HEK293T (cell line): ENCODE results near the gene MYLK.
"Not testable (repeated sequence)": the region's sequence is repeated elsewhere in the genome, so short reads cannot be mapped to it uniquely, and the experiment has no call there.

Experiments used
- CTCF ChIA-PET: fragments of 350-600 bp; formaldehyde crosslinking; extraction: SDS; loops from one replicate; lab custom pipeline; 2021; ENCODE audit warnings: antibody characterized with exemption, inconsistent platforms; lab: Yijun Ruan, JAX
- POLR2A ChIA-PET: fragments of 350-600 bp; formaldehyde crosslinking; extraction: SDS; loops from one replicate; lab custom pipeline; 2020; ENCODE audit warnings: antibody characterized with exemption, inconsistent platforms; lab: Yijun Ruan, JAX
- DNase-seq: peaks from one replicate; pipeline ENCODE4 v3.0.0; 2012; ENCODE audit warnings: mixed read lengths; ENCODE audit errors: extremely low spot score
- ARNT ChIP-seq: fragments of 450-650 bp; IDR thresholded peaks from 2 replicates; pipeline ENCODE4 v1.6.1; 2017; ENCODE audit warnings: mild to moderate bottlenecking
- BHLHE40 ChIP-seq: fragments of 450-650 bp; IDR thresholded peaks from 2 replicates; pipeline ENCODE4 v1.6.1; 2016; ENCODE audit warnings: mild to moderate bottlenecking, moderate library complexity, borderline replicate concordance
- CTBP1 ChIP-seq: fragments of 450-650 bp; IDR thresholded peaks from 2 replicates; pipeline ENCODE4 v1.6.1; 2016; ENCODE audit warnings: borderline replicate concordance
- ELF4 ChIP-seq: fragments of 450-650 bp; IDR thresholded peaks from 2 replicates; pipeline ENCODE4 v1.6.1; 2017; ENCODE audit warnings: antibody characterized with exemption
- FOXA1 ChIP-seq: fragments of 450-650 bp; IDR thresholded peaks from 2 replicates; pipeline ENCODE4 v1.6.1; 2016; ENCODE audit warnings: mild to moderate bottlenecking
- FOXK2 ChIP-seq: fragments of 450-650 bp; IDR thresholded peaks from 2 replicates; pipeline ENCODE4 v1.6.1; 2016; ENCODE audit warnings: mild to moderate bottlenecking
- FOXM1 ChIP-seq: fragments of 450-650 bp; IDR thresholded peaks from 2 replicates; pipeline ENCODE4 v1.6.1; 2017; ENCODE audit warnings: mild to moderate bottlenecking, borderline replicate concordance
- HDGF ChIP-seq: fragments of 450-650 bp; IDR thresholded peaks from 2 replicates; pipeline ENCODE4 v1.6.1; 2017; ENCODE audit warnings: antibody characterized with exemption, borderline replicate concordance
- L3MBTL2 ChIP-seq: fragments of 450-650 bp; conservative IDR thresholded peaks from 2 replicates; pipeline ENCODE4 v1.6.1; 2016; ENCODE audit warnings: mild to moderate bottlenecking
- LEF1 ChIP-seq: fragments of 450-650 bp; IDR thresholded peaks from 2 replicates; pipeline ENCODE4 v1.6.1; 2017; ENCODE audit warnings: mild to moderate bottlenecking, borderline replicate concordance
- NFRKB ChIP-seq: fragments of 450-650 bp; IDR thresholded peaks from 2 replicates; pipeline ENCODE4 v1.6.1; 2016; ENCODE audit warnings: mild to moderate bottlenecking, moderate library complexity
- SP1 ChIP-seq: fragments of 450-650 bp; IDR thresholded peaks from 2 replicates; pipeline ENCODE4 v1.6.1; 2017
- SUZ12 ChIP-seq: fragments of 450-650 bp; IDR thresholded peaks from 2 replicates; pipeline ENCODE4 v1.6.1; 2016; ENCODE audit warnings: mild to moderate bottlenecking
- TARDBP ChIP-seq: fragments of 450-650 bp; IDR thresholded peaks from 2 replicates; pipeline ENCODE4 v1.6.1; 2016
- ZNF384 ChIP-seq: fragments of 450-650 bp; IDR thresholded peaks from 2 replicates; pipeline ENCODE4 v1.6.1; 2016
- TF ChIP-seq, protein P1 (sequence below): fragments of 450-650 bp; IDR thresholded peaks from 2 replicates; pipeline ENCODE4 v1.6.1; 2016

Gene MYLK

GRCh38 chr3:123606527-123606926, 277.6 kb downstream of the MYLK start:
- ChIA-PET POLR2A (no interaction called here), CTCF (interaction anchor here (0.6 to 0.7 kb wide), 3 partner anchors 36 to 405 kb away, joined by 3 read pairs; no protein-coding TSS in a partner anchor)
- no peak for DNase-seq
- no peak for TF ChIP-seq SP1
- no peak for TF ChIP-seq LEF1
- no peak for TF ChIP-seq NFRKB
- TF ChIP-seq ELF4 = no peak
- no peak for TF ChIP-seq BHLHE40
- TF ChIP-seq FOXM1 = no peak
- TF ChIP-seq SUZ12 = no peak
- no peak for TF ChIP-seq ARNT
- no peak for TF ChIP-seq TARDBP
- no peak for TF ChIP-seq FOXK2
- no peak for TF ChIP-seq CTBP1
- TF ChIP-seq L3MBTL2 = no peak
- TF ChIP-seq, protein P1, sequence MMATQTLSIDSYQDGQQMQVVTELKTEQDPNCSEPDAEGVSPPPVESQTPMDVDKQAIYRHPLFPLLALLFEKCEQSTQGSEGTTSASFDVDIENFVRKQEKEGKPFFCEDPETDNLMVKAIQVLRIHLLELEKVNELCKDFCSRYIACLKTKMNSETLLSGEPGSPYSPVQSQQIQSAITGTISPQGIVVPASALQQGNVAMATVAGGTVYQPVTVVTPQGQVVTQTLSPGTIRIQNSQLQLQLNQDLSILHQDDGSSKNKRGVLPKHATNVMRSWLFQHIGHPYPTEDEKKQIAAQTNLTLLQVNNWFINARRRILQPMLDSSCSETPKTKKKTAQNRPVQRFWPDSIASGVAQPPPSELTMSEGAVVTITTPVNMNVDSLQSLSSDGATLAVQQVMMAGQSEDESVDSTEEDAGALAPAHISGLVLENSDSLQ = no peak
- no peak for TF ChIP-seq ZNF384
- TF ChIP-seq FOXA1 = no peak
- TF ChIP-seq HDGF = no peak

DNA sequence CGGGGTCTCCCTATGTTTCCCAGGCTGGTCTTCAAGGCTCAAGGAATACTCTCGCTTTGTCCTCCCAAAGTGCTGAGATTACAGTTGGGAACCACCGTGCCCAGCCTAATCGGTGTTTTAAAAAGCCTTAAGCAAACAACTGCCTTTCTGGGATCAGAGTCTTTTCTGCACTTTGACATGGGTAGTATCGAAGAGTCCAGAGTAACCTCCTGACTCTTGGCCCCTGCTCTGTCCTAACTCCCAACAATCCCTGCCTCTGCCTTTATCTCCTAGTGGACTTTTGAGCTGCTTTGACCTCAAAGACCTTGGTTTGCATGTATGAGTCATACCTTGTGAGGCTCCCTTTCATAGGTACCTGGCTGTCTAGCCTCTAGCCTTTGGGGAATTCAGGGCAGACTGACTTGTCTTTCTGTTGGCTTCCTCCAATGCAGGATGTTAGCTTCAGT, 278.3 kb downstream of the MYLK start:
- TF ChIP-seq BHLHE40 = no peak
- CTCF ChIA-PET = interaction anchor here (0.7 kb wide), 2 partner anchors 111 to 404 kb away, joined by 3 read pairs; no protein-coding TSS in a partner anchor
- DNase-seq = no peak
- POLR2A ChIA-PET = no interaction called here

DNA sequence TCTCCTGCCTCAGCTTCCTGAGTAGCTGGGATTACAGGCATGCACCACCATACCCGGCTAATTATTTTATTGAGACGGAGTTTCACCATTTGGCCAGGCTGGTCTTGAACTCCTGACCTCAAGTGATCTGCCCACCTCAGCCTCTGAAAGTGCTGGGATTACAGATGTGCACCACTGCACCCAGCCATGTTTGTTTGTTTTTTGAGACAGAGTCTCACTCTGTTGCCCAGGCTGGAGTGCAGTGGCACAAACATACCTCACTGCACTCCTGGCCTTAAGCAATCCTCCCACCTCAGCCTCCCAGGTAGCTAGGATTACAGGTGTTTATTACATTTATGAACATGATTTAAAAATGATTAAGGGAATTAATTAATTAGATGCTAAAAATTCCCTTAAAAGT, 281.0 kb downstream of the MYLK start:
- CTCF ChIA-PET, DNase-seq, POLR2A ChIA-PET: not testable (repeated sequence)

- DNase-seq = no peak
- ChIA-PET CTCF (no interaction called here), POLR2A (no interaction called here)
- no peak for TF ChIP-seq NFRKB
- TF ChIP-seq, protein P1 = no peak
- TF ChIP-seq ELF4 = no peak
- no peak for TF ChIP-seq HDGF
- no peak for TF ChIP-seq FOXM1
- no peak for TF ChIP-seq SP1
- no peak for TF ChIP-seq TARDBP
- no peak for TF ChIP-seq ARNT
- no peak for TF ChIP-seq FOXK2
- TF ChIP-seq FOXA1 = no peak
Measured at GRCh38 chr3:123602325-123602724, 281.8 kb downstream of the MYLK start.

DNA sequence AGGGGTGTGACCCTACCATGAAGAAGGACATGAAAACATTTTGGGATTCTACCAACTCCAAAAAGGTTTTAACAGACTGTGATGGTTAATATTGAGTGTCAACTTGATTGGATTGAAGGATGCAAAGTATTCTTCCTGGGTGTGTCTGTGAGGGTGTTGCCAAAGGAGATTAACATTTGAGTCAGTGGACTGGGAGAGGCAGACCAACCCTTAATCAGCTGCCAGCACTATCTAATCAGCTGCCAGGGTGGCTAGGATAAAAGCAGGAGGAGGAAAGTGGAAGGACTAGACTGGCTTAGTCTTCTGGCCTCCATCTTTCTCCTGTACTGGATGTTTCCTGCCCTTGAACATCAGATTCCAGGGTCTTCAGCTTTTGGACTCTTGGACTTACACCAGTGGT, 283.3 kb downstream of the MYLK start:
- CTCF ChIA-PET, POLR2A ChIA-PET, DNase-seq: not testable (repeated sequence)

- ChIA-PET POLR2A (no interaction called here), CTCF (no interaction called here)
- no peak for DNase-seq
- no peak for TF ChIP-seq L3MBTL2
- TF ChIP-seq, protein P1 = no peak
- TF ChIP-seq HDGF = no peak
- no peak for TF ChIP-seq BHLHE40
- TF ChIP-seq FOXM1 = no peak
- TF ChIP-seq ZNF384 = no peak
- no peak for TF ChIP-seq ELF4
- TF ChIP-seq TARDBP = no peak
- no peak for TF ChIP-seq SUZ12
- TF ChIP-seq CTBP1 = no peak
- no peak for TF ChIP-seq ARNT
- TF ChIP-seq FOXA1 = no peak
- TF ChIP-seq NFRKB = no peak
Measured at GRCh38 chr3:123597561-123597960, 286.6 kb downstream of the MYLK start.

DNA sequence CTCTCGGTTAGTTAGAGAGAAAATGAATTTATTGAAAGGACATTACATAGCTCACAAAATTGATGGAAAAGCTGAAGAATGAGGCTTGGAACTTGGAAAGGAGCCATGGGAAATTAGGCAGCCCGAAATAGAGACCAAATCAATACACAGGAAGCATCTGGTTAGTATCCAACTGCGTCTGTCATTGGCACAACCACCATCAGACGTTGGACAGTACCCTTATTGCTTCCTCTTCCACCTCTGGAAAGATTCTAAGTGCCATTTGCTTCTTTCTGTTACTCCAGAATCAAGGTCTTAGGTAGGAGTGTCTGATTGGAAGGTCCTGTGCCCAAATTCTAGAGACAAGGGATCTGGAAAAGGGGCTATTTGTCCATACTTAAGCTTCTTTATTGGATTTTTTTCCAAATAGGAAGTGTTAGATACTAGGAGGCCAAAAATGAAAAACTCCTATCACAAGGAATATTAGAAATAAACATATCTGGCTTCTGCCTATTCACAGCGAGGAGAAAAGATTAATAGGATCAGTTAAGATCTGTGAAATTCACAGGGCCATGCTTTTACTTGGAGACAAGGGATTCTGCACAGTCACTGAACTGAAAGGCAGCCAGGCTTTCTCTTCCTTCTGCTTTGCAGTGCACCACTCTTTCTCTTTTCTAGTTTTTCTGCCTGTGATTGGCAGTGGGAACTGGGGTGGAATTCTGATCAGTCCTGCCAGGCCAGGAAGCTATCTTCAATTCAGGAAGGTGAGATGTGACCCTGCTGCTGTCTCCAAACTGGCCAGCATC, 288.5 kb downstream of the MYLK start:
- POLR2A ChIA-PET = interaction anchor here (2.5 kb wide), 1 partner anchor 10 kb away, joined by 11 read pairs; the partner anchor contains the start of gene HACD2
- CTCF ChIA-PET = interaction anchor here (0.6 kb wide), 1 partner anchor 91 kb away, joined by 3 read pairs; no protein-coding TSS in a partner anchor
- no peak for TF ChIP-seq NFRKB
- TF ChIP-seq HDGF = no peak
- TF ChIP-seq SUZ12 = no peak
- no peak for TF ChIP-seq BHLHE40
- TF ChIP-seq TARDBP = no peak
- TF ChIP-seq CTBP1 = no peak
- TF ChIP-seq, protein P1 = no peak
- no peak for TF ChIP-seq ARNT
- TF ChIP-seq FOXA1 = no peak
- no peak for TF ChIP-seq L3MBTL2
- no peak for TF ChIP-seq LEF1
- no peak for TF ChIP-seq SP1
- no peak for TF ChIP-seq FOXM1
- TF ChIP-seq ELF4 = no peak
- no peak for DNase-seq
